HG02870 (cell line): ENCODE measurements around the gene FAM241A.
"Not testable (repeated sequence)": the region's sequence is repeated elsewhere in the genome, so short reads cannot be mapped to it uniquely, and the experiment has no call there.

ENCODE experiments used
- ATAC-seq: cut with Tn5 transposase; IDR thresholded peaks from one replicate; pipeline ENCODE4 v1.9.1; 2021; ENCODE audit warnings: mild to moderate bottlenecking, moderate library complexity; ENCODE audit not compliant: unreplicated experiment

FAM241A gene

DNA sequence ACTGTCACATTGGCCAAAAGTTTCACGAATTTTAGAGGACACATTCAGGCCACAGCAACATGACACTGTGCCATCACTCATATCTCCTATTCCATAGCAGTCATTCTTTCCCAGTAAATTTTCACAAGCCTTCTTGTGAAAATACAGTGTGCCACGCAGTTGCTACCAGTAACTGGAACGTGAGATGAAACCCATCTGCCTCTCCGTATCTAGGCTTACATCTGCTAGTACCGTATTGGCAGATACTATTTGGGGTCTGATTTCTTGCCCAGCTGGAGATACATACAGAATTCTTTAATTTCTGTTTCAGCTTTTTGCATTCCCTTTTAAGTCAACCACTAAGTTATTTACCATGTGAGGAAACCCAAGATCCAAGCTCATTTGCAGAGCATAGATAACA lies 8.7 kb upstream of the FAM241A start:
- ATAC-seq: no peak

DNA sequence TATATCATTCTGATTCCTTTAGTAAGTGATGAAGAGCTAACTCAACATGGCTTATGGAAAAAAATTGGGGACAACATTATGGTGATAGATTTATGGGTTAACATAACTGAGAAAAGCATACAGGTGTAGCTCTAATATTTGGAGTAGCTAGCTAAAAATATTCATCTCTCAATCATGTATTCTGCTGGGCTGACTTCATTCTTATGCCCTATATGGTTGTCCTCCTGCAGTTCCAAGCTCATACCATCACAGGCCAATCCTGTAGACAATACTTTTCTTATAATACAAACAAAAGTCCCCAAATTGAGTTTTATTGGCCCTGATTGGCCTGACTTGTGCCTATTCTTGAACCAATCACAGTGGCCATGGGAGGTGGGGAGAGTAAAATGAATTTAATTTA lies 6.7 kb upstream of the FAM241A start:
- ATAC-seq: no peak

DNA sequence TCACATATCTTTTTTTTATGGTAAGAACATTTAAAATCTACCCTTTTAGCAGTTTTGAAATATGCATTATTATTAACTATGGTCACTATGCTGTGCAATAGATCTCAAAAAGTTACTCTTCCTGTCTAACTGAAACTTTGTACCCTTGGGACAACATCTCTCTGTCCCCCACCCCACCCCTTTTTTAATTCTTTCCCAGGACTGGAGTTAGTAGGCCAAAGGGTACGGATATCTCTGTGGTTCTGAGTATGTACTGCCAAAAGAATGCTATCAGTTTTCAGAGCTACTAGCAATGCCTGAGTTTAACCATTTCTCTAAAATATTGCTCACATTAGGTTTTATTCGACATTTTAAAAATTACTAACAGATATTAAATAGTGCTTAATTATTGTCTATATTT lies 4.7 kb upstream of the FAM241A start:
- ATAC-seq: no peak

DNA sequence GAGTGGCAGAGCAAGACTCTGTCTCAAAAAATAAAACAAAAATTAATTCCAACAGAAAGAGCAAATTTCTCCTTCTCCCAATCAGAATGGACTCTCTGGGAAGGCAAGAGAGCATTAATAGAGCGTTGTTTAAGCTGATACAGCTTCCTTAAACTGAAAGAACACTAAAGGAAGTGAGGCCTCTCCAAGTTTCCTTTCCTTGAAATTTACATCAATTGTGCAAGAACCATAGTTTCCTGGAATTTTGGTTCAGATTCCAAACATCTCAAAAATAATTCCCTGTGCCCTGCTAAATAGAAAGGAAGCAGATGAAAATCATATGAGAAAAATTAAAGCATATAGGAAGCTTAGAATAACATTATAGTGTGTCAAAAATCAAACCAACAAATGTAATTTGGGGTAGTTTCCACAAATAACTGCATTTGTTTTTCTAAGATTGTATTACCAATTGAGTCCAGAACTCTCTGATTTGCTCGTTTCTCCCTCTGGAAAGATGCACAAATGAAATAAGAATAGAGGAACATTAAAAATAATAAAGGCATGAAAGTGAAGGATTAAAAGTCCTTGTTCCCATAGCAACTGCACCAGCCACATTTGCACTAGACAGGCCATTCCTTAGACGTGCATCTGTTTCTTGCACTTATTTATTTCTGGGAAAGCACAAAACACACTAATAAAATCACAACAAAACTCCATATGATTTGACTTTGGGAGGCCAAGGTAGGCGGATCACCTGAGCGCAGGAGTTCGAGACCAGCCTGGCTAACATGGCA lies 3.7 kb upstream of the FAM241A start:
- no peak for ATAC-seq

GRCh38 chr4:112142182-112142581 lies 3.1 kb upstream of the FAM241A start:
- no peak for ATAC-seq

DNA sequence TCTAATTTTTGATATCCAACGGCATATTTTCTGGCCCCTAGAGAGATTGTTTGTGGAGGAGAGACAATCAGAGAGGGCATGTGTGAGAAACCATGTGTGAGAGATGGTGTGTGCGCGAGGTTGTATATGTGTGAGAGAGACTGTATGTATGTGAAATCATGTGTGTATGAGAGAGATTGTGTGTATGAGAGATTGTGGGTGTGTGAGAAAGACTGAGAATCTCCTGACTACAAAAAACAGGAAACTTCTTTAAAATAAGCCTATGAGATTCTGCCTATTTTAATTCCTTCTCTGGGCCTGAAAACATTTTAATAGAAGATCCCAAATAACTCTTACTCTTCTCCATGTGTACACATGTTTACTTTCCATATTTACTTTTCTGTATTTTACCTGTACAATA lies 1.5 kb upstream of the FAM241A start:
- ATAC-seq: no peak

DNA sequence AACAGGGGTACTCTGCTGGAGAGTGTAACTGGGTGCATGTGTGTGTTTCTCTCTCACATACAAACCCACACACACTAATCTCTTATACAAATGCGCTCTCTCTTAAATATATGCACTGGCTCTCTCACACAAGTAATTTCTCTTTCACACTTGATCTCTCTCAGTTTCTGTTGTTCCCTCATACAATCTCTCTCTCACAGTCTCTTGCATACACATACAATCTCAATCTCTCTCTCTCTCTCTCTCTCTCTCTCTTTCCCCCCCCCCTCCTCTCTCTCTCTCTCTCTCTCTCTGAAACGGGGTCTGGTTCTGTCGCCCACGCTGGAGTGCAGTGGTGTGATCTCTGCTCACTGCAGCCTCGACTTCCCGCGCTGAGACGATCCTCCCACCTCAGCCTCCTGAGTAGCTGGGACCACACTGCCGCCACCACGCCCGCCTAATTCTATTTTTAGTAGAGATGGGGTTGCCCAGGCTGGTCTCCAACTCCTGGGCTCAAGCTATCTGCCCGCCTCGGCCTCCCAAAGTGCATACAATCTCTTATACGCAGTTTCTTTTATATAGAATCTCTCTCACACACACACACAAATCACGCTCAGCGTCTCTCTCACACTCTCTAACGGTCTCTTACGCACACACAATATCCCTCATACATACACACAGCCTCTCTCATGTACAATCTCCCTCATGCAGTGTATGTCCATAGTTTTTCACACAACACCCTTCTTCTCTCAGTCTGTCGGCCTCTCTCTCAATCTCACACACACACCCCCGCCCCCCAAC lies 518 bp upstream of the FAM241A start:
- no peak for ATAC-seq

GRCh38 chr4:112145790-112146501 lies 692 bp downstream of the FAM241A start:
- peak; percentile 63 for ATAC-seq

- no peak for ATAC-seq
Measured at GRCh38 chr4:112146502-112146813, 1.2 kb downstream of the FAM241A start.

GRCh38 chr4:112147697-112148096 lies 2.4 kb downstream of the FAM241A start:
- ATAC-seq: no peak

- ATAC-seq: no peak
Measured at GRCh38 chr4:112150920-112151319, 5.7 kb downstream of the FAM241A start.

DNA sequence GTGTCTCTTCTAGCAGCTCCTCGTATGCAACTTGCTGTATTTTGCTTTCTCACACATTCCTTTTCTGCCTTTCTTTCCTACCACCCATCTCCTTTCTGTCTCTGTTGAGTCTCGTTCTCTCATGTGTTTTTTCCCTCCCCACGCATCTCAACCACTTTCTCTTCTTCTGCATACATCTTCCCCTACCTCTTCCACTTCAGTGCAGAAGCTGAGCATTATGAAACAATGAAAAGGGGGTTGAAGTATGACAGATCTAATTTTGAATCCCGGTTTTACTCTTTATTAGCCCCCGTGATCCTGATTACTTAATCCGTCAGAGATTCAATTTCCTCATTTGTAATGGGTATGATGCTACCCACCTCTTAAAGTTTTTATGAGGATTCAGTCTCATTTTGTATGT lies 7.3 kb downstream of the FAM241A start:
- no peak for ATAC-seq

DNA sequence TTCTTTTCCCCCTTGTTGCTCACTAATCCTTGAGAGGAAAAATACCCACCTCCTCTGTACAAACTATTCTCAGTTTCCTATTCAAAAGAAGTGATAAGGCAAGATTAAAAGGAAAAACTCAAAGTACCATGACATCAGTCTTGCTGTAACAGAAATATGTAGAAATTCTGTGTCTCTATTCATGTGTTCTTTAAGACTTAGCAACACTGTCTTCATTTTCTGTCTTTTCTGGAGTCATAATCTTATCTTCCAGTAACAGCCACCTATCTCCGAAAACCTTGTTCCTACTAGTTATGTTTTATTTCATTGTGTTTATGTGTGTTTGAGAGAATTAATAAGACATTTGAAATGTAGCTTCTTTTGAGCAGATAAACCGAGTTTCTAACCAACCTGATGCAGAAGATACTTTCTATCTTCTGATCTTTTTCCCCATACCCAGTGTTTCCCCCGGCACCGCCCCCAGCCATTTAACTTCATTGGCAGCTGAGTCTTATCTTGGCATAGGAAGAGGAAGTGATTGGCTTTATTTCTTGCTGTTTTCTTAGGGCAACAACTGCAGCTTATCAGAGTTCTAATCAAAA lies 8.0 kb downstream of the FAM241A start:
- ATAC-seq: no peak

DNA sequence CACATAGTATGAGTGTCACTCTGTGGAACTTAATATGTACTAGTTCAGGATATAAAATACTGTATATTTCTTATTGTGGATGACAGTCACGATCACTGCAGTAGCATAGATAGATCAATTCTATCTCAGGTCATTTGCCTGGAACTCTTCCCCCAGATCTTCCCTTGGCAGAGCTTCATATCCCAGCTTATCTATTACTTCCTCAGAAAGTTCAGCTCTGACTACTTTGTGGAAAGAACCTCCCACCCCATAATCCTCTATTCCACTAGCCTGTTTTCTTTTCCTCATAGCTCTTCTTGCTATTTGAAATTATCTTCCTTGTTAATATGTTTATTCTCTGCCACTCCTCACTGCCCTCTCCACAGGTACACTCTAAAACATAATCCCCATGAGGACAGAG lies 10.9 kb downstream of the FAM241A start:
- no peak for ATAC-seq

GRCh38 chr4:112156553-112156952 lies 11.3 kb downstream of the FAM241A start:
- no peak for ATAC-seq

GRCh38 chr4:112163706-112164105 lies 18.5 kb downstream of the FAM241A start:
- not testable (repeated sequence) for ATAC-seq

DNA sequence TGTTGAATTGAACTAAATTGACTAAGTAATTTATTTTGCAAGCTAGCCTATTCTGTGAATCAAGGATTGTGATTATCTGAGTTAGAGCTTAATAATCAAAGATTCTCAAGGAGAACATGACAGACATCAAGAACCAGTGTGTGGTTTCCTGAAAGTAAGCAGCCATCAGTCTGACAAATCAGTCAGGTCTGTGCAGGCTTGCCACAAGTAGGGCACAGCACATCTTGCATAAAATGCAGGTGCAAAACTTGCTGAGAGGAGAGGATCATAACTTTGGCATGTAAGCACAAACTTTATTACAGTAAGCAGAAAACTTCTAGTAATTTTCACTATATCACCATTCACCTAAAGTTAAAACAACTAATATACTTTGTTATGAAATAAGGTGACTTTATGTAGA lies 22.5 kb downstream of the FAM241A start:
- ATAC-seq: peak; percentile 35

DNA sequence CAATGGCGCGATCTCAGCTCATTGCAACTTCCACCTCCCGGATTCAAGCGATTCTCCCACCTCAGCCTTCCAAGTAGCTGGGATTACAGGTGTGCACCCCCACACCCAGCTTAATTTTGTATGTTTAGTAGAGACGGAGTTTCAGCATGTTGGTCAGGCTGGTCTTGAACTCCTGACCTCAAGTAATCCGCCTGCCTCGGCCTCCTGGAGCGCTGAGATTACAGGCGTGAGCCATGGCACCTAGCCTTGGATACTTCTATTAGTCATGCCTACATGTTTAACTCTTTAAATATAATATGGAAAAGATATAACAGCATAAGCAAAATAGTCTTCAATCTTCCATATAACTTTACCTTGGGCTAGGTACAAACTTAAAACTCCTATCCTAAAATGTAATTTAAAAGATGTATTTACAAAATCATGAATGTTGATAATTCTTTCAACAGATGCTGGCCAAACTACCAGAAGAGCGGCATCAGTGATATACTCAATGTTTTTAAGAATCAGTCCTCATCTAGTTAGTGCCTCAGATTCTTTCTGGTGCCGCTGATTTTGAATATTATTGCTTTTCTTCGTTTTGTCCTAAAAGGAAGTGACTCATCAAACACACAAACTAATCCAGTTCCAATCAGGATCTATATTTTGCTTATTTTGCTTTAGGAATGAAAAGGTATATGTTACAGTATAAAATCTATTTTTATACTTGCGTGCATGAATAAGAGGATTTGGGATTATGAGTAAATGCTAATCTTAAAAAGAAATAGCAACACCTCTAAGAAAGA lies 23.7 kb downstream of the FAM241A start:
- no peak for ATAC-seq

- no peak for ATAC-seq
Measured at GRCh38 chr4:112170451-112170993, 25.3 kb downstream of the FAM241A start.

- not testable (repeated sequence) for ATAC-seq
Measured at GRCh38 chr4:112171051-112171763, 26.0 kb downstream of the FAM241A start.
